T-helper 1 cell treated with Interleukin-12 subunit alpha and Interleukin-12 subunit beta and Interleukin-4 antibody, amounts not matched to agents 30 ng/mL and 1 ng/mL, for 36 hours (primary cell): ENCODE results near the gene GAREM1. TPM values are rescaled to one million over a fixed set of nuclear protein-coding genes. Genes with fewer than 3 reads are reported as not detected.
"Not testable (repeated sequence)": the region's sequence is repeated elsewhere in the genome, so short reads cannot be mapped to it uniquely, and the experiment has no call there.

Experiments
- intact Hi-C: fragments of 100-400 bp; cut with micrococcal nuclease; formaldehyde crosslinking; loops from one replicate; pipeline ENCODE4 v1.15.1; 2024
- total RNA-seq: library from RNA; stranded (reverse); gene quantifications from 2 replicates; pipeline ENCODE4 v1.2.3, GENCODE V29; 2022

GAREM1 gene
- total RNA-seq, 1 donor from 2014 or later = 0.15 TPM

DNA sequence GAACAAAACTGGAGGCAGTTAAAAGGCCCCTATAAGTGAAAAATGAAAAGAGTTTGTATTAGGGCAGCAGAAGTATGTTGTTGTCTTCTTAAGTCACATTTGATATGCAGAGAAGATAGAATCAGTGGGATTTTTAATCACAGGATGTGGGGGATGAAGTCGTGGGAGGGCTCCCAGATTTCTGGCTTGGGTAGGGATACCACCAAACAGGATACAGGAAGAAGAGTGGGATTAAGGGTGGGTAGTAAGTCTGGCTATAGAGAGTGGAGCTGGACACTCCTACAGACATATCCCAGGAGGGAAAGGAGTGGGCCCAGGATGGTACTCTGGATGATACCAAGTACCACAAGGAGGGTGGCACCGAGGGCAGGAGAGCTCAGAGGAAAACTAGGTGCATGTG, 99.3 kb downstream of the GAREM1 start:
- intact Hi-C loops = no loop called here

GRCh38 chr18:32368991-32369390, 101.7 kb downstream of the GAREM1 start:
- intact Hi-C loops = no loop called here

GRCh38 chr18:32368170-32368569, 102.5 kb downstream of the GAREM1 start:
- intact Hi-C loops = no loop called here

DNA sequence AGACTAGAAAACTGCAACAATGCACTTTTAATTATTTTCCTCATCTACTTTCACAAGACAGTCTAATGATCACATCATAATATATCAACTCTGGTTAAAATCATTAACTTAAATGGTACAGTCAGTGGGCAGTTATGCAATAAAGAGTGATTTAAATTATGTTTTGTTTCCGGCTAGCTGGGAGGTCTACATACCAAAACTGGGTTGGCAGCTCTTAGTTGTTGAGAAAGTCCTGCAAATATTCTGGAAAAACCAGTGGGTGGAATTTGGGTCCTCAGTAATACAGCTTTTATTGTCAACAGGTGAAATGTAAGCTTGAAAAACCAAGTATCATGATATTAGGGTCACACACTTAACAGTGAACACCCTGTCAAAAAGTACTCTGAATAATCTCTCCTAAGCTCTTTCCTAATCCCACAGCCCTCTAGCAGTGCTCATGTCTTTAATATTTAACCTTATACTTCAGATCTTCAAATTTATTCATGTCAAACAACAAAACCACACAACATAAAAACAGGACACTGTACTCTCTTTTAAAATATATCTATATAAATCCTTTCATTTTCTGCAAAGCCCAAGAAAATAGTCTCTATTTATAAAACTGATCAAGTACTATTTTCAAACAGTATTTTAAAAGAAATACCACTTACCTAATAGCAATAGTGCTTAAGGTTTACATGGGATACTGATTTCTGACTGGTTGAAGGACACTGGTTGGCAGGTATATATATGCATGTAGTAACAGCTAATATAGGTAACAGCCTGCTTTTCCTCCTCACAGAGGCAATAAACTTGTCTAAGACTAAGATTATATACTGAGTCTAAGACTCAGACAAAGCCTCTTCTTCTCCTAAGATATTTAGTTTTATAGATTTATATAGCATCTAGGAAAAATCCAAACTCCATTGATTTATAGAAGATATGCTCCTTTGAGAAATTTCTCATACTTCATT, 103.8 kb downstream of the GAREM1 start:
- intact Hi-C loops = no loop called here

GRCh38 chr18:32362484-32362883, 108.2 kb downstream of the GAREM1 start:
- intact Hi-C loops = no loop called here

DNA sequence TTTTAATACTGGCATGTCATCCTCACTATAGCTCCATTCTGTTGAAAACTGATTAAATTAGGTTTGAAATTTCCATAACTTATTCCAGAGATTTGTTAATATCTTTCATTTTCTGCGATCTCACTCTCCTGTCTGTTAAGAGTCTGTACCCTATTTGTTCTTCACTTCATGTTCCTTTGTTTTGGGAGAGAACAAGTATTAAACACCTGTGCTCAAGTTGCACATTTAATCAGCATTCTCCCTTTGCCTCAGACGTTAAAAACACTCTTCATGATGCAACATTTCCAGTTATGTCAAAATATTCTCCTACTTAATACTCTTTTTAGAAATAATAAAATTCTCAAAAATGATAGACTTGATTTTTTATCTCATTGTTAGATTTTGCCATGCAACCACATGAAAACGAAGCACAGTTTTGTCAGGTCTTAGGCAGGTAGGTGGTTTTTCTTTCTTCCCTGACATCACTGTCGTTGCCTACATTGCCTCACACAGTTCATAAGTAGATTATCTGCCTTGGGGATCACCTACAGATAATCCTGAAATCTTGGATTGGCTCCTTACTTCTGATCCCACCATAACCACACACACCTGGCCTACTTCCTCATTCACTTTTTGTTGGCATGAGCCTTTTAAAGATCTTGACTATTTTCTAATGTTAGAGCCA, 109.9 kb downstream of the GAREM1 start:
- intact Hi-C loops = no loop called here

DNA sequence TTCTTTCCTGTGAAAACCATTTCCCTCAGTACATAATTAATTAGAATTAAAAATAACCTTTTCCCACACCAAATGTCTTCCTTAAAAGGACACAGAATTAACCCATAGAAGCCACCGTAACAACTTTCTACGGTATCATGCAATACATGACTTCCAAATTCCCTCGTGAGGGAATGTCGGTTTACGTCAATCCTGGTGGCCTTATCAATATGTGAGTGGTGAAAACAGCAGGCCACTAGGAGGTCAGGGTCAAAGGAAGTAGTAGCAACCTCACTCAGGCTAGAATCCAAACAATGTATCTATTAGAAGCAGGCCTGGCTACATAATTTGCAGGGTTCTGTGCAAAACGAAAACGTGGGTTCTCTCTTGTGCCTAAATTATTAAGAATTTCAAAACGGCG, 112.2 kb downstream of the GAREM1 start:
- intact Hi-C loops = no loop called here

- intact Hi-C loops = no loop called here
Observed at GRCh38 chr18:32358075-32358474, 112.6 kb downstream of the GAREM1 start.

DNA sequence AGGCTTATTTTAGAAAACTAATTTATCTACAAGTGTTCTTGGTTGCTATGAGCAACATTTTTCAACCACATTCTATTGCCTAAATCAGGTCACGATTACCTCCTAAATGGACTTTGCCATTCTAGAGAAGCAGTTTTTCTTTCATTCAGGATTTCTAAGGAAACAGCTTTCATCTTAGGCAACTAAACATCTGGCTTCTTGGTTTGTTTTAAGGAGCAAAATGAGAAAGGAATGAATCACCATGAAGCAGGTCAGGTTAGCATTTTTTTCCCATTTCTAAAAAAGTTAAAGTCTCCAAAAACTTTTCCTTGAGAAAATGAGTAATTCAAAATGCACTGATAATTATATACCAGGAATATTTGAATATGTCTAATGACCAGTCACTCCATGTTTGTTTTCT, 114.8 kb downstream of the GAREM1 start:
- intact Hi-C loops = no loop called here

DNA sequence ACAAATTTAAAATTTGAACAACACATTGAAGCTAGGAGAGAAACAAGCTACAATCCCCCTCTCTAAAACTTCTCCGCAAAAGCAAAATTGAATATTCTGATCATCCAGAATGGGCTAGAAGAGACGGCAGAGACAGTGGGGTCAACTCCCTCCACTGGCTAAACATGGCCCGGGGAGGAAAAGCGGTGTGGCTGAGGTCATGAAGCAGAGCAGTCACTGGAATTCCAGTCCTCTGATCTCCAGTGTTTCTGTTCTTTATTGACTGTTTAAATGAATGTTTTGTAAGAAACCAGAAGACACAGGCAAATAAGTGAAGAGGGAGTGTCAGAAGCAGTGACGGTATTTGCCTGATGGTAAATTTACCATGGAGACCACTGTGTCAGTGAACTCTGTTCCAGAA, 116.2 kb downstream of the GAREM1 start:
- intact Hi-C loops = no loop called here

DNA sequence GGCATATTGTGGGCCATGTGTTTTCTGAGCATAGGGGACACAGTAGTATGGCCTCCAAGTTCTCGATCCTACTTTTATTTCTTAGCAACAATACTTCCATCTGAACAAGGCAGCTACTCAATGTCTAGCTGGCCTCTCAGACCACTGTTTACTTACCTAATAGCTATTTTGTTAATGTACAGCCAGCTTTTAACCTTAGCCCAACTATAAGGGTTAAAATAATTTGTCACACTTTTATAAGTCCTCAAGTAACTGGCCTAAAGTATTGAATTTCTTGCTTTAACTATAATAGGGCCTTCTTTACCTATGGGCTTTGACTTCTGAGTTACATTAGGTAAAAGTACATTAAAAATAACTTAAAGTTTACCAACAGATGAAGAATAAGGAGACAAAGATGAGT, 117.4 kb downstream of the GAREM1 start:
- intact Hi-C loops = no loop called here

DNA sequence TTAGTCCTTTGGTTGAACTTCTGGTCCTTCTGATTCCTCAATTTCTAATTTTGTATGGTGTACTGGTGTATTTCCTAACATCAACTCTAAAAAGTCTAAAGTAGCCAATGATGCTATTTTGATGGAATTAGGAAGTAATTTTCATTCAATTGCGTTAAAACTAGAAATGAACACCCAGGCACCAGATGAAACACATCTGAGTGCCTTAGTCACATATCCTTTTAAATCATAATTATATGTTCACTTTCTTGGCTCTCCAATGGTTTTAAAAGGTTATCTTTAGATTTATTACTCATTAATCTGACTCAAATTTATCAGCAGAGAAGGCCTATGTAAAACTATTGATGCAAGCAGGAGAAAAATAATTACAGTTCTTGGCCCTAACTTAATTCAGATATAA, 119.7 kb downstream of the GAREM1 start:
- intact Hi-C loops = no loop called here

DNA sequence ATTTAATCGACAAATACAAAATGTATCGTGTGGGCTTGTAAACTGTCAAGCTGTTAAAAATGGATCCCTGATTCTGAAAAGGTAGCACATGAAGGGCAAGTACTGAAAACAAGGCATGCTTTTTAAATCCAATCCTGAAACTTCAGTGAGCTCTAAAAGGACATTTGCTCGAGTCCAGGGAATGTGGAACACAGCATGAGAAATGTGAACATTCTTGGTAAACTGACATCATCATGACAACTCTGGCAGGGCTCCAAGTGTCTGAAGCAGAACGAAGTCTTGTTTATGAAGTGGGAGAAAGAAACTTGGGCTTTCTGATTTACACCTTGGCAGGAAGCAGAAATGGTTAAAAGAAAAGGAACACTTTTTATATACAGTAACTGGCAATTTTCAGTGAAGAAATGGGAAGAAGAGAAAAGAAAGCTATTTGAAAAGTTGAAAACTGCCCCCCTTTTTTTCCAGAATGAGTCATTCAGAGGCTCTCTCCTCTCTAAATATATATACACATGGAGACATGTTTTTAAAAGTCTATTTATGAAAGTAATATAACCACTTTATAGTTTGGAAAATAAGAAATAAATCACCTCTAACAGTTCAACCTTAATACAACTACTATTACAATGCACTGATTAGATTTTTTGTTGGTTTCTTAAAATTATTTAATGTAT, 120.8 kb downstream of the GAREM1 start:
- intact Hi-C loops = no loop called here

DNA sequence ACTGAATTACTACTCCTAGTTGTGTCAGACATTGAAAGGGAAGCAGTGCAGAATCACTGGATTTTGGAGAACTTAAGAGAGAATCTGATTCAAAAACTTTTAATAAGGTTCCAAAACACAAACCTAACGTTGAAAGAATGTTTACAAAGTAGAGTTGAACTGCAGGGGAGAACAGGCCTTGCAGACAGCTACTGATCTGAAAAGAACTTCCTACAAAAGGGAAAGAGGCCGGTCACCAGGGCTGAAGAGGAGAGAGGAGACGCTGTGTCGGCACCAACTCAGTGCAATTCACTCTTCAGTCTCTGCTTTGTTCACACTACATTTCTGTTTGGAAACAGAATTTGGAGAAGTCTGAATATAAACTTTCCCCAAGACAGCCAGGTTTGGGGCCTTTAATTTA, 124.0 kb downstream of the GAREM1 start:
- intact Hi-C loops = no loop called here

DNA sequence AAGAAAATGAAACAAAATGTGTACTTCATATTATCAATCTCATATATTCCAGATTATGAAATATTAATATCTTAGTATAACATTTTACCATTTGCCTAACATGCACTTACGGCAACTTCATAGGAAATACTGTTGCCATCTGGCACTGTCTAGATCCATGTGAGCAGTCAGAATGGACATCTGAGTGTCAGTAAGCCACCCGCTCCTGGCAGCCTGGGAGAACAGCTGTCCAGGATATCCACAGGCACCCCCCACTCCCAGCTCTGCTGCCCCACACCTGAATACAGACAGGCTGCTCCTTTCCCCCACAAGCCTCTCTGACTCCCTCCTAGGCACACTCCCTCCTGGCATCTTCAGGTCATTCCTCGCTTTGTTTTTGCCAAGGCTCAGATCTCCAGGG, 127.0 kb downstream of the GAREM1 start:
- intact Hi-C loops = no loop called here

DNA sequence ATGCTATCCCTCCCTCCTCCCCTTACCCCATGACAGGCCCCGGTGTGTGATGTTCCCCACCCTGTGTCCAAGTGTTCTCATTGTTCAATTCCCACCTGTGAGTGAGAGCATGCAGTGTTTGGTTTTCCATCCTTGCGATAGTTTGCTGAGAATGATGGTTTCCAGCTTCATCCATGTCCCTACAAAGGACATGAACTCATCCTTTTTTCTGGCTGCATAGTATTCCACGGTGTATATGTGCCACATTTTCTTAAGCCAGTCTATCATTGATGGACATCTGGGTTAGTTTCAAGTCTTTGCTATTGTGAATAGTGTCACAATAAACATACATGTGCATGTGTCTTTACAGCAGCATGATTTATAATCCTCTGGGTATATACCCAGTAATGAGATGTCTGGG, 129.6 kb downstream of the GAREM1 start:
- intact Hi-C loops = not testable (repeated sequence)

DNA sequence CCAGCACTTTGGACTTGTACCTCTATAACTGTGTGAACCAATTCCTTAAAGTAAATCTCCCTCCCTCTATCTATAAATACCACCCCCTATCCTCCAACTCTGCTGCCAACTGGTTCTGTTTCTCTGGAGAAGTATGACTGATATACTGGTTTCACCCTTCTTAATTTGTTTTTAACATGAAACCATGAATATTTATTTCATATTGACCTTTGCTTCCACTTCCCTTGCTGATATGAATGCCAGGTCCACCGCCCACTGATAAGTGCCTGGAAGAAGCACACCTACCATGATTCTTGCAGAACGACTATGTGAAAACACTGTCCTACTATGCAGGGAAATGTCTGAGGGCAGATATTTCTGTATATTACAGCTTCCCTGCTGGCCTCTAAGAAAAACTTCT, 131.6 kb downstream of the GAREM1 start:
- intact Hi-C loops = no loop called here

- intact Hi-C loops = no loop called here
Observed at GRCh38 chr18:32337821-32338220, 132.9 kb downstream of the GAREM1 start.

GRCh38 chr18:32337347-32337746, 133.3 kb downstream of the GAREM1 start:
- intact Hi-C loops = no loop called here

GRCh38 chr18:32335228-32335627, 135.5 kb downstream of the GAREM1 start:
- intact Hi-C loops = no loop called here

DNA sequence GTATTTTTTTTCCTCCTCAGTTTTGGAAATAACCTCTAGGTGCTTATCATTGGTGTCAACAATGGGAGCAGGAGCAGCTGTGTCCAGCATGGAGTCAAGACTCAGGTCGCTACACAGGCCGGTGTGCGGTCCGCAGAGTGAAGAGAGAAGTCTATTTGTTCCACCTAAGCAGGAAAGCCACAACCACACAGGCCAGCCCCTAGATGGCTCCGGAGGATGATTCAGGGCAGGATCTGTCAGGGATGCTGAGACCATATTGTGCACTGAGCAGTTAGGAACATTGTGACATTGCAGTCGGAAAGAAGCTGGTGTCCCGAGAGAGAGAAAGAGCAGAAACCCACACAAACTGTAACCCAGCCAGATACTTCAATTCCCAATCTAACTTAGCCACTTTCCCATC, 136.9 kb downstream of the GAREM1 start:
- intact Hi-C loops = no loop called here

DNA sequence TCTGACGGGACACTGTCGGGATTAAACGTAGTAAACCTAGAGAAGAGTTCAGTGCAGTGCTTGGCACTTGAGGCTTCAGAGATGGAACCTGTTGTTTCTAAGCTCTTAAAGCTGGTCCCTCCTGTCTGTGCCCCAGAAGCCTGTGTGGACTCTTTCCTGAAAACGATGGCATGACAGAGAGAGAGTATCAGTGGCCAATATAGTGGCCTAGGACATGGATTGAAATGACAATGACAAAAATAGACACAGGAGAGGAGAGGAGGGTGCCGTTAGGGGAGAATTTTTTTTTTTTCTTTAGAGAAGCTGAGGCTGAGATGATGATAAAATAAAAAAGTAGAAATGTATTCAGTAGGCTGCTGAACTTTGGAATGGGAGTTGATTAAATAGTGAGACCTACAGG, 138.0 kb downstream of the GAREM1 start:
- intact Hi-C loops = no loop called here
